ENCODE results near the gene KCNK17. TPM values are rescaled to one million over a fixed set of nuclear protein-coding genes. Genes with fewer than 3 reads are reported as not detected.

The KCNK17 gene
- total RNA-seq, 1 experiment from 2014 or later = 1.2 TPM

GRCh38 chr6:39353698-39354315 is 39.6 kb upstream of the KCNK17 start:
- Histone ChIP-seq H2BK15ac (ENCODE audit: low read depth, low read length) (no peak overlapping the region), H3K23ac (ENCODE audit: insufficient read length, low read depth, low read length) (no peak overlapping the region), H3K79me1 (ENCODE audit: insufficient read depth, low read depth, low read length, poor library complexity, severe bottlenecking) (no peaks in the 10 kb centered on the region), H2BK12ac (ENCODE audit: insufficient read length, low read depth, low read length) (no peak overlapping the region), H3K27ac (ENCODE audit: insufficient read length, low read depth, low read length) (no peak overlapping the region), H3K23me2 (ENCODE audit: insufficient read length, low read depth, low read length, poor library complexity, severe bottlenecking) (no peaks in the 10 kb centered on the region), H3K9me3 (ENCODE audit: control insufficient read depth, low read depth, low read length) (no peaks in the 10 kb centered on the region), H2BK20ac (ENCODE audit: low read depth, low read length, poor library complexity, severe bottlenecking) (no peak overlapping the region), H3K79me2 (ENCODE audit: insufficient read depth, low read length) (no peaks in the 10 kb centered on the region), H4K8ac (replicated peaks; ENCODE audit: insufficient read length, low read depth, low read length) (no peak overlapping the region), H3K4me2 (ENCODE audit: insufficient read depth, insufficient read length, low read length) (no peak overlapping the region), H3K56ac (ENCODE audit: insufficient read length, low read depth, low read length) (no peak overlapping the region), H3K27me3 (ENCODE audit: insufficient read depth, low read length) (no peaks in the 10 kb centered on the region), H3K4me1 (ENCODE audit: insufficient read depth, low read length) (no peaks in the 10 kb centered on the region), H2BK120ac (ENCODE audit: low read depth, low read length, poor library complexity, severe bottlenecking) (no peak overlapping the region), H4K91ac (ENCODE audit: insufficient read length, low read depth, low read length) (no peak overlapping the region), H3K9ac (ENCODE audit: extremely low read depth, insufficient read length, low read length) (no peak overlapping the region), H3K18ac (ENCODE audit: insufficient read length, low read depth, low read length) (no peak overlapping the region), H4K5ac (ENCODE audit: insufficient read length, low read depth, low read length) (no peak overlapping the region), H3T11ph (ENCODE audit: low read length) (no peak overlapping the region), H2BK5ac (ENCODE audit: insufficient read length, low read length) (no peak overlapping the region), H2AK5ac (ENCODE audit: insufficient read length, low read length) (no peak overlapping the region), H3K4ac (ENCODE audit: low read depth, low read length) (no peak overlapping the region), H3K14ac (ENCODE audit: insufficient read depth, low read length) (no peak overlapping the region; the same call in 1 of the 2 replicates), H4K20me1 (ENCODE audit: control insufficient read depth, insufficient read depth, insufficient read length) (no peaks in the 10 kb centered on the region), H2AFZ (ENCODE audit: low read length) (no peak overlapping the region)
- Mint-ChIP-seq H3K36me3 (ENCODE audit: insufficient read depth in 1 of 3, low read depth in 3 of 3) (no peaks in the 10 kb centered on the region), H3K4me1 (no peaks in the 10 kb centered on the region; a peak in 1 of 4 replicates), H3K4me3 (no peak overlapping the region), H3K27ac (no peak overlapping the region), H3K9me3 (no peaks in the 10 kb centered on the region), H3K27me3 (ENCODE audit: low read depth) (no peaks in the 10 kb centered on the region; the same call in 1 of the 2 replicates)
- no peak for DNase-seq
- no peak for TF ChIP-seq CTCF (conservative IDR thresholded peaks at IDR 0.05)
- no CpG with 5 or more reads among the region's 7 CpGs for WGBS (ENCODE audit: extremely low coverage, insufficient read length, low lambda C conversion rate)

Measured in H9 (cell line).